HS-5 (cell line): ENCODE results near the gene ARHGEF37.
"Not testable (repeated sequence)": the region's sequence is repeated elsewhere in the genome, so short reads cannot be mapped to it uniquely, and the experiment has no call there.

Experiments
- DNase-seq: peaks from one replicate; pipeline ENCODE4 v3.0.0-alpha.2; 2012; ENCODE audit warnings: low read depth

Gene ARHGEF37, protein sequence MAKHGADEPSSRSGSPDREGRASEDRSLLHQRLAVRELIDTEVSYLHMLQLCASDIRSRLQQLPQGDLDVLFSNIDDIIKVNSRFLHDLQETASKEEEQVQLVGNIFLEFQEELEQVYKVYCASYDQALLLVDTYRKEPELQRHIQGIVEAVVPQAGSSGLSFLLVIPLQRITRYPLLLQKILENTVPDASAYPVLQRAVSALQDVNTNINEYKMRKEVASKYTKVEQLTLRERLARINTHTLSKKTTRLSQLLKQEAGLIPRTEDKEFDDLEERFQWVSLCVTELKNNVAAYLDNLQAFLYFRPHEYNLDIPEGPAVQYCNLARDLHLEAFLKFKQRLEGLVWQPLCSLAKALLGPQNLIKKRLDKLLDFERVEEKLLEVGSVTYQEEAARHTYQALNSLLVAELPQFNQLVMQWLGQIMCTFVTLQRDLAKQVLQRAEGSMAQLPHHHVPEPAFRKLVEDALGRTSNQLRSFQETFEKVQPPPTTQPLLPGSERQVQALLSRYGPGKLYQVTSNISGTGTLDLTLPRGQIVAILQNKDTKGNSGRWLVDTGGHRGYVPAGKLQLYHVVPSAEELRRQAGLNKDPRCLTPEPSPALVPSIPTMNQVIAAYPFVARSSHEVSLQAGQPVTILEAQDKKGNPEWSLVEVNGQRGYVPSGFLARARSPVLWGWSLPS

DNA sequence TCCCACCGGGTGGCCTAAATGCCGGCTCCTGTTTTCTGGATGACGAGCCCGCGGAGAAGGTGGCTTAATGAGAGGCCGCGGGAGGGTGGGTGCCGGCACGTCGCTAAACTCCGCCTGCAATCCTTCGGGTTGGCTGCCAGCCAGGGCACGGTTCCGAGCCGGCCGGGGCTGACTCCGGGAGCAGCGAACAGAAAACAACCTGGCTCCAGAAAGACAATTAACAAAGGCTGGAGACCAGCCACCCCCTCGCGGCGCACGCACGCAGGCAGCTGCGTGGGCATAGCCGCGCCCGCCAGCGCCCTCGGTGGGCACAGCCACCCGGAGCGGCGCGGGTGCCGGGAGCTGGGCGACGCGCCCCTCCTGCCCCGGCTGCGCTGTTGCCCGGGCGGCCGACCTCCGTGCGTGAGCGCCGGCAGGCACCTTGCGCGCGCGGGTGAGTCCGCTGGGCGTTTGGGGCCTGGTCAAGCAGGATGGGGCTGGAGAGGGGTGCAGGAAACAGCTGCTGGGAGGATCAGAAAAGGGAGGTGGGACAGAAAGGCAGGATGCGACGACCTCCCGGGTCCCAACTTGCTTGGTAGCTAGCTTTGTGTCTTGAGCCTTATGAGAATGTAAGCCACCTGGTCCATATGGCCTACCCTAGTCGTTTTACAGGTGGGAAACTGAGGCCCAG, at the start of gene ARHGEF37:
ARHGEF37 (plus strand) TSS at position 307 of the 670 bp plus-strand sequence. CDS start 16,272 bp downstream, outside the sequence.
- DNase-seq = no peak

DNA sequence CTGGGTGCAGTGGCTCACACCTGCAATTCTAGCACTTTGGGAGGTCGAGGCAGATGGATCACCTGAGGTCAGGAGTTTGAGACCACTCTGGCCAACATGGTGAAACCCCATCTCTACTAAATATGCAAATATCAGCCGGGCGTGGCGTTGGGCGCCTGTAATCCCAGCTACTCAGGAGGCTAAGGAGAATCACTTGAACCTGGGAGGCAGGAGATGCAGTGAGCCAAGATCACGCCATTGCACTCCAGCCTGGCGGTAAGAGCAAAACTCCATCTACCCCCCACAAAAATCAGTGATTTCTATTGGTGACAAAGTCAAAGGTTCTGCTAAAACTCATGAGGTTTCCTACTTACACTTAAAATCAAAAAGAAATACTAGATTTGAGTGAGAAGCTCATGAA, 48.9 kb upstream of the ARHGEF37 start:
- no peak for DNase-seq

DNA sequence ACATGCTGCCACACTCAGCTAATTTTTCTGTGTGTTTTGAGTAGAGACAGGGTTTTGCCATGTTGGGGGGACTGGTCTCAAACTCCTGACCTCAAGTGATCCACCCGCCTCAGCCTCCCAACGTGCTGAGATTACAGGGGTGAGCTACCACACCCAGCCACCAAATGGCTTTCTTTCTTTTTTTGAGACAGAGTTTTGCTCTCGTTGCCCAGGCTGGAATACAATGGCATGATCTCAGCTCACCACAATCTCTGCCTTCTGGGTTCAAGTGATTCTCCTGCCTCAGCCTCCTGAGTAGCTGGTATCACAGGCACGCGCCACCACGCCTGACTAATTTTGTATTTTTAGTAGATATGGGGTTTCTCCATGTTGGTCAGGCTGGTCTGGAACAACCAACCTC, 45.5 kb upstream of the ARHGEF37 start:
- DNase-seq = not testable (repeated sequence)

DNA sequence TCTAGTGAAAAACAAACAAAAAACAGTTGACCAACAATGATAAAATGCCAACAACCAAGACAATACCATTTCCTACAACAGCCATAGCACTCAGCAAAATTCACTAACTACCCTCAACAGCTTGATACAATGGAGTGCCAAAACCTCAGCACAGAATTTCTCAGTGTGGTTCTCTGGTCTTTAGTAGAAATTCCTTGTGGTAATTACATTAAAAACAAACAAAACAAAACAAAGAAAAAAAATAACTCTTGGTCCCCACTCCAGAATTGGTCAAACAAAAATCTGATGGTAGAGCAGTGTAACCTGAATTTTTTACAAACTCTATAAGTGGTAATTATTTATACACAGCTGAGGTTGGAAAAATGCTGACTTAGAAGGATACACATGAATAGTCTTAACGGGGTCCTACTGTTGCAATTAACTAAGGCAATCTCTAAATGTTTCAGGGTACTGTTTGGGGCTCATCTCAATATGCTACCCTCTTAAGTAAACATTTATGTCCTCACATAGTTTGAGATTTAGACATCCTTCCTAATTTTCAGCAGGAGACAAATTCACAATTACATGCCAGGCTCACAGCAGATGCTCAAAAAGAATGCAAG, 43.8 kb upstream of the ARHGEF37 start:
- no peak for DNase-seq

DNA sequence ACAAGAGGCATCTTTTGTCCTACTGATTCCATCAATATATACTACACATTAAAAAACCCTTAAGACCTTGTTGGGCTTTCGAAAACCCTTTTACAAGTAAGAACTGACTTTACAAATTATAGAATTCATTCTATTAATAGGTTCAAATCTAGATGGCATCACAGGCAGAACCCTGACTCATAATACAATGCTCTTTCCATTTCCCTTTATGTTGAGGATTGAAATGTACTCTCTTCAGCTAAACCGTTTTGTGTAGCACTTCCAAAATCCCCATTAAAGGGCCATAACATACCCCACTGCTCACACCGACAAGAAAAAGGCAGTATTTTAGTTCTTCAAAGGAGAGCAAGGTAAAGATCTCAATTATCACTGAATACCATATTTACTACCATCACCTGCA, 41.2 kb upstream of the ARHGEF37 start:
- no peak for DNase-seq

DNA sequence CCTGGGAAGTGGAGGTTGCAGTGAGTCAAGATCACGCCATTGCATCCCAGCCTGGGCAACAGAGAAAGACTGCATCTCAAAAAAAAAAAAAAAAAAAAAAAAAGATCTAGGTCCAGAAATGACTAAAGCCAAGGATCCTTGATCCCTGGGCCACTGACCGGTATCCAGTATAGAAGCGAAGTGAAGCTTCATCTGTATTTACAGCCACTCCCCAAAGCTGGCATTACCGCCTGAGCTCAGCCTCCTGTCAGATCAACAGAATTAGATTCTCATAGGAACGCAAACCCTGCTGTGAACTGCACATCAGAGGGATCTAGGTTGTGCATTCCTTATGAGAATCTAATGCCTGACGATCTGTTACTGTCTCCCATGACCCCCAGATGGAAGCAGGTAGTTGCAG, 39.4 kb upstream of the ARHGEF37 start:
- no peak for DNase-seq

DNA sequence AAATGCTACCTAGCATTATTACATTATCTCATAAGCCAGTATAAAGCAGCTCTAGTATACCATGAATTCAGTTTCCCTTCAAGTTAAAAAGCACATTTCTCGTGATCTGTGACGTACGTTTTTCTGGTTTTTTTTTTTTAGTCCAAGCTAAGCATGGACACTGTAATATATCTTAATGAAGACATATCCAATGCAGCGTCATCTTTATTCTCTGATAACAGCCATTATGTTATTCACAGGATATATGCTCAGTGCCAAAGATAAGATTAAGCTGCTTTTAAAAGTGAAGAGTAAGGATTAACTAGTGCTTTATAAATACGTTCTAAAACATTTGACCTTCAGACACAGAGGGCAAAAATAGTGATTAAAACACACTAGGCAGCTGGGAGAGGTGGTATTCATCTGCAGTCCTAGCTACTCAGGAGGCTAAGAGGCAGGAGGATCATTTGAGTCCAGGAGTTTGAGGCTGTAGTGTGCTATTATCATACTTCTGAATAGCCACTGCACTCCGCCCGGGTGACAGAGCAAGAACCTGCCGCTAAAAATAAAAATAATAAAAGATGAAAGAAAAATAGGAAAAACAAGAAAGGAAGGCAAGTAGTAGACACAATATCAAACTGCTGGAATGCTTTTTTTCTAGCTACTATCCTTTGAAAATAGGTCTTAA, 37.8 kb upstream of the ARHGEF37 start:
- no peak for DNase-seq

DNA sequence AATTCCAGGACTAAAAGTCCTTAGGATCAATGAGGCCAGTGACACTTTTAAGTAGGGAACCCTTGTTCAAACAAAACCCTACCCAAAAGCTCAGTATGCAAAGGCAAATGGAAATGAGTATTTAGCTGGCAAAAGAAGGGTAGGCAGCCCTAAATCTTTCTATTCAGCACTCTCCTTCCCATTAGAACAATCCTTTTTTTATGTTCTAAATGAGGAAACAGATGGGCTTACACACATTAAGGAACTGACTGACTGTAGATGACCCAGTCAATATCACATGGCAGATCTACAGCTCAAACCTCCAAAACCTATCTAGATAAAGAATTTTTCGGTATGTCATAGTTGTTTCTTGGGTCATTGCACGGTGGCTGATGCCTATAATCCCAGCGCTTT, 37.3 kb upstream of the ARHGEF37 start:
- no peak for DNase-seq

DNA sequence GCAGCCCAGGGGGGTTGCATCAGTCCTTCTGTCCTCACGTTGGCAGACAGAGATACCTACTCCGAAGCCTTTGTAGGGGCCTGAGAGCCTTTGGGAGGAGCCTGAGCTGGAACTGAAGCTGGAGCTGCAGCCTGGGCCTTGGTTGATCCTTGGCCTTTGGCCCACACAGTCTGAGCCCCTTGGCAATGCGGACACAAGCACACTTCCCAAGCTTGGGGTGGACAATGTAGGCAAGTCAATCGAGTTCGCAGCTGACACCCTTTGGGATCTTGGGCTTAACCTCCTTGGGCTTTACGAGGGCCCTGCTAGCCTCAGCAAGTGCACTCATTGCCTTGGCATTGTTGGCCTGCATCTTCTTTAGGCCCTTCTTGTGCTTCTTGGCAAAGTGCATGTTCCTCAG, 36.0 kb upstream of the ARHGEF37 start:
- no peak for DNase-seq

DNA sequence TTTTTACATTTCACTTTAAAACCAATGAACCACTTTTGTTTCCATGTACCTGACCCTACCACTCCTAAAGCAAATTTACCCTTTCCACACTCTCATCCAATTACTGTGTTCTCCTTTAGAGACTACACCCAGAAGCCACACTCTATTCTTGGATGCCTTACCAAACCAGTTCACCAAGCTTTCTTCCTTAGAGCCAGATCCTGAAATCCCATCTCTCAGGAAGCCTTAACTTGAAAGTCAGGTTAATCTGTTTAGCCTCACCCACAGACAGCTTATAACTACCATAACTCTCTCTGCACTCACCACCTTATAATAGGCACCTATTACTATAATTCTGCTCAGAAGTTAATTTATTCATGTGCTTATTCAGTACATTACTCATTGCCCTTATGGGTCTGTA, 34.3 kb upstream of the ARHGEF37 start:
- no peak for DNase-seq

DNA sequence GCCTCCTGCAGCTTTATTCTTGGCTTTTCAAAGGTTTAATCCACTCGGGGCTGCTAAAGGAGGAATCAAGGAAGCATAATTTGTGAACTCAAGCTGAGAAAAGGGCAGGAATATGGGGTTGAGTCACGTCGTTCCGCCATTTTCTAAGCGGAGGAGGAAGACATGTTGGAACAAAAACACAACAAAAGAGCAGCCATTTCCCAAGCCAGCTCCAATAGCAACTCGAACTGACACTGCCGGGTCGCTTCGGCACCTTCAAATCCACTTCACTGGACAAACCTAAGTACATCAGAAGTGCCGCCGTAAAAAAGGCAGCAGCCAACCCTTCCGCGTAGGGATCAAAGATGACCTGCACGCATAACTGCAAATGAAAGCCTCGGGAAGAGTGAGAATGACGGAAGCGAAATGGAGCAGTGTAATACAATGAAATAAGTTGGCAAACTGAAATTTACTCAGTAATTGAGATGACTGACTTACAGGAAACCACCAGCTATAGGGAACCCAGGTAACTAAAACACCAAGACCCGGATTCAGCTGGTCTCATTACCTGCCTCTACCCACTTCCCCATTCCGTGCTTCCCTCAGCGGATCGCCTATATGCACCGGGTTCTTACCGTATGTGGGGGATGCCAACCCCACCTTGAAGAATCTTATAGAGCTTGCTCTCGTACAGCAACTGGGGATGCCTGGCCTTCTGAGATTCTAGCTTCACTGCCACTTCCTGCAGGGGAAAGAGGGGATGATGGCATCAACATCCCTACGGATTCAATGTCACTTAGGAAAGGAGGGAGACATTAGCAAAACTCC, 31.6 kb upstream of the ARHGEF37 start:
- no peak for DNase-seq

DNA sequence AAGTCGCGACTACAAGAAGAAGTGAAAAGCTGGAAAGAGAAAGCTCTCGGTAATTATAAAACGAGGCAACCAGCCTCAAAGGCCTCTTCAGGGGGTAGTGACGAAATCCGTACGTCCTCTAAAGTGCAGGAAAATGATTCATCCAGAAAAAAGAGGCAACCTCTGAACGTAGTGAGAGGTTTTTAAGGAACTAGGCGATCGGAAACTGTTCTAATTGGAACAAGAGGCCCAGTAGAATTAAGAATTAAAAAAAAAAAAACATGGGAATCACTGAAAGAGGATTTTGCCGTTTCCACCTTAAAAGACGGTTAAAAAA, 31.1 kb upstream of the ARHGEF37 start:
- DNase-seq = no peak

DNA sequence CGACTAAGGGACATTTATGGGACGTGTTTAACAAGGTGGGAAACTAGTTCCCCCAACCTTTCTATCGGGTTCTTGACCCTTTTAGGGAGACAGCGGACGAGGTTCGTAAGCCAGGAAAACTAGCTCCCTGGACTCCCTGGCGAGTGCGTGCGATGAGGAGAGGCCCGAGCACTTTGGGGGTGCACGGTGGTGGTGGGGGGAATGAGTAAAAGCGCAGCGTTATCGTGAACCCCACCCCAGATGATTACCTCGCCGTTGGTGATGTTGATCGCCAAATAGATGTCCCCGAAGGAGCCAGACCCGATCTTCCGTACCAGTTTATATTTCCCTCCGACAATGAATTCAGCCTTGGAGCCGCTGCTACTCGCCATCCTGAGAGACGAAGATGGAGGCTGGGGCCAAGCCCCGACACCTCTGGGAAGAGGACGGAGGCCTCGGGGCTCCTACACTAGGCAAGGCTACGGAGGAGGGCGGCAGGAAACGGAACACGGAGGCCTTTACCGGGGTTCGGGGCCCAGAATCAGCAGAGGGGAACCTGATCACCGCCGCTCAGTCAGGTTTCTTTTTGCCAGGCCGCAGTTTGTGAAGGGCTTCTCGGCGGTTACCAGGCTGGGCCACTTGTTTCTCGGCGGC, 30.6 kb upstream of the ARHGEF37 start:
- no peak for DNase-seq

DNA sequence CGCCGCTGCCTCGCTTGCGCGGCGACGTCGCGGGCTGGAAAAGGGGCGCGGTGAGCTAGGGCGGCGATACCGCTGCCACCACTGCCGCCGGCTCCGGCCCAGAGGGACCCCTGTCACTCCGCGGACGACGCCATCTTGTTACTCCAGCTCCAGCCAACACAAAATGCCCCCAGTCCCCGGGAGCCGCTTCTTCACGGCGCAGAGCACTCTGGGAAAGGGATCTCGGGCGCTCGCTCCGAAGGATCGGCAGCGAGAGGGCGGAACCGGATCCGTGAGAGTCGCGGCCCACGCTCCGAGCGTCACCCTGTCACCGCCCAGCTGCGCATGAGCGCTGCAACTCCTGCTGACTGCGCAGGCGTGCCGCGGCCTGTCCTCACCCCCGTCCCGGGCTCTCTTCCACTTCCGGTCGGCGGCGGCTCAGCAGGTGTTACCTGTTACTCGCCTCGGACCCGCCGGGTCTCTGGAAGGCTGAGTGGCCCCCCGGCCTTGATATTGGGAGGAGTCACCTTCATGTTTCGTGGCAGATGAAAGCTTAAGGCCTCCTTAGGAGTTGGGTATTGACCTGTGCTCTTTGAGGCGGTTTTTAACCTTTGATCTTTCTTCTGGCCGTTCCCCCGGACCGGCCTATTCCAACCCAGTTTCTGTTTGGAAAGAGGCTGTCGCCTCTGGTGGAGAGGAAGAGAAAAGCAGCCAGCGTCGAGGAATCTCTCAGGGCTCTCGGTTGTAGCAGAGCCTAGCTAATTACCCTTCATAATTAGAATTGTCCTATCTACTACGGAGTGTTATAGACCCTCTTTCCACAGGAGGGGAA, 29.9 kb upstream of the ARHGEF37 start, which contains the start of gene CSNK1A1:
CSNK1A1 (minus strand) TSS at position 213 of the 811 bp plus-strand sequence. CDS start 475 bp downstream, outside the sequence.
- peak; percentile 93 for DNase-seq

DNA sequence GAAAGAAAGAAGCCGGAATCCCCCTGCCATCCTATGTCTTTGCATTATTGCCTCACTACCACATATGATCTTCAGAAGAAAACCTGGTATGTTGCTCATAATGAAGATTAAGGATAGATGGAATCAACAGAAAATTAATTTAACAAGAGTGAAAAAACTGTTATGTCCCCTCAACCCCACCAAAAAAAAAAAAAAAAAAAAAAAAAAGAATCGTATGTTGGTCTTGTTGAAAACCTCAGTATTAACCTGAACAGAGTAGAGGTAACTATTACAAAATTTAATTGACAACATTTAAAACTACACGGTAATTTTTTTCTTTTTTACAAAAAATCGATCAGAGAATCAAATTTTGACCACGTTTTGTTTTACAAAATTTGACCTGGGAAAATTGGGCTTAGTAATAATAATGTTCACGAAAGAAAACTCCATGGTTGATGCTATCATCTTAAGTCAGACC, 29.2 kb upstream of the ARHGEF37 start:
- DNase-seq = no peak

DNA sequence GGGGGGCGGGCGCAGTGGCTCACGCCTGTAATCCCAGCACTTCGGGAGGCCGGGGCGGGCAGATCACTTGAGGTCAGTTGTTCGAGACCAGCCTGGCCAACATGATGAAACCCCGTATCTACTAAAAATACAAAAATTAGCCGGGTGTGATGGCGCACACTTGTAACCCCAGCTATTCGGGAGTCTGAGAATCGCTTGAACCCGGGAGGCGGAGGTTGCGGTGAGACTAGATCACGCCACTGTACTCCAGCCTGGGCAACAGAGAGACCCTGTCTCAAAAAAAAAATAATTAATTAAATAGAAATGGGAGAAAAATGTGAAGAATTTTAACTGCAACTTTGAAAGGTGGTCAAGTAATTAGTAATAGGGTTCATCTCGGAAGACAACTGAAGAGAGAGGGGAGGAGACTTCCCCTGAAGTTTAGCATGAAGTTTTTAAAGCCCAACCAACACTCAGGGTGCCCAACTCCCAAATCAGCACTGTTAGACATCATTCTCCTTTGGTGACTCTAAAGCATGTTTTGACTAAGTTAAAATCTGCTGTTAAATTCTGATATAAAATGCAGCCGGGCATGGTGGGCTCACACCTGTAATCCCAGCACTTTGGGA, 28.6 kb upstream of the ARHGEF37 start:
- DNase-seq = no peak

DNA sequence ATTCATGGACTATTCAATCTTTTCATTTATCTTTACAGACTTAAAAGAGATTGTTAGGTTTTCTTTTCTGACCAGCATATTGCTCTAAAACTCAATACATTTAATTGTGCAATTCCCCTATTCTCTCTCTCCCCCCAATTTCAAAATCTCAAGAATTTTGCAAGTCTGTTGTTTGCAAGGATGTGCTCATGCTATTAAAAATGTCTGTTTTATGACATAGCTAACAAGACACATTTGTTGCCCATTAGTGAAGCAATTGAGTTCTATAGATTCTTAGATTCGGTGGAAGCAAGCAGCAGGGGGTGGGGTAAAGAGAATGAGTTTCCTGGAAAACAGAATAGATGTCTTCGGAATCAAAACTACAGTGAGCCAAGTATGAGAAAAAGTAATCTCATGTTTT, 21.6 kb upstream of the ARHGEF37 start:
- peak; percentile 51 for DNase-seq

DNA sequence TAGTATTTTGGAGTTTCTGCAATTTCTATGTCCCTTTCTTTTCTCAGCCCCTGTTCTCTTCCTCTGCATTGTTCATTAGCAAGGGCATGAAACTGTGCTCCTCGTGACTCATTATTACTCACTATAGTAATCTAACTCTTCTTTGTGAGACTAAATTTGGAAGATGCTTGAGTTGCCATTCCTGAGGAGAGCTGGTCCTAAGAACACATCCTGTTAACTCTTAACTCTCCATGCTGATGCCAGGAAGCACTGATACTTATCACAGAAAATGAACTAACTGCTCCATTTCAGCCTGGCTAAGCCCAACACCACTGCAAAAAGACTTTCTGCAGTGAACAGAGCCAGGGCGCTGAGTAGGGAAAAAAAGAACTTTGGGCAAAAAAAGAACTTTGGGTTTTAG, 19.4 kb upstream of the ARHGEF37 start:
- DNase-seq = peak; percentile 90

DNA sequence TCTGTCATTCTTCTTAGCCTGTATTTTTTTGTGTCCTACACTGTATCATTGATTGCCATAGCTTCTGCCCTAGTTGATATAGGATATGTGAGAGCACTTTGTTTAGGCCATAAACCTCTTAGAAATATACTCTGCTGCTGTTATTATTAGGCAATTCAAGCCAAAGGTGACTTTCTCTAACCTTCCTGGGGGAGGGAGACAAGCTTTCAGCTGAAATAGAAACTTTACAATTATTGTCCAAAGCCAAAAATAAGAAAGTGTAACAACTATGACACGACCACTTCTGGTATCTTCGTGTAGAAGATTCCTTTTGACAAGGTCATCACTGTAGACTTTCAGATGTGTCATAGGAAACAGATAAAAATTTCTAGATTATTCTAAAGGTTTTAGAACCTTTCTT, 17.8 kb upstream of the ARHGEF37 start:
- DNase-seq = no peak
